Right lobe of liver (tissue), 6 donors: ENCODE data around the gene OBSCN. TPM values are rescaled to one million over a fixed set of nuclear protein-coding genes. Genes with fewer than 3 reads are reported as not detected.

Experiments
- ATAC-seq, 4 donors: fragments of 200-7000 bp; cut with Tn5 transposase; one replicate each; pipeline ENCODE4 v1.9.1; 2020; ENCODE audit warnings: mild to moderate bottlenecking in 4 of 4, moderate library complexity in 4 of 4
- DNase-seq, 3 donors: peaks; one replicate each; pipeline ENCODE4 v3.0.0-alpha.2; 2020
- H3K27ac ChIP-seq, 3 donors: fragments of 200-600 bp; one replicate each; pipeline ENCODE4 v1.8.0; 2022
- H3K27me3 ChIP-seq, 2 donors: fragments of 200-600 bp; one replicate each; pipeline ENCODE4 v1.8.0; 2022
- H3K36me3 ChIP-seq, 4 donors: fragments of 200-600 bp; sonication (generic) in 1 of 4; one replicate each; pipeline versions ENCODE4 v1.5.1 to v1.8.0; 2017 to 2022; ENCODE audit warnings: control low read depth in 1 of 4
- H3K4me1 ChIP-seq, 4 donors: fragments of 200-600 bp; sonication (generic) in 1 of 4; one replicate each; pipeline versions ENCODE4 v1.5.1 to v1.8.0; 2017 to 2022; ENCODE audit warnings: control low read depth in 1 of 4
- H3K4me3 ChIP-seq, 3 donors: fragments of 200-600 bp; one replicate each; pipeline ENCODE4 v1.8.0; 2022
- H3K9me3 ChIP-seq, 4 donors: fragments of 200-600 bp; sonication (generic) in 1 of 4; one replicate each; pipeline versions ENCODE4 v1.5.1 to v1.8.0; 2017 to 2022; ENCODE audit warnings: control low read depth in 1 of 4
- POLR2A ChIP-seq: fragments of 450-650 bp; IDR thresholded peaks from one replicate; pipeline ENCODE4 v1.6.1; 2017; ENCODE audit warnings: antibody characterized with exemption, mild to moderate bottlenecking
- WGBS: methylation state at CpG from one replicate; pipeline ENCODE4 v1.1.6; 2018; ENCODE audit warnings: low coverage, low lambda C conversion rate; ENCODE audit not compliant: insufficient coverage; ENCODE audit errors: missing lambda C conversion rate; 5-methylcytosine and 5-hydroxymethylcytosine counted together
- intact Hi-C, 2 donors: fragments of 100-400 bp; cut with DNase I; formaldehyde crosslinking; loops; one replicate each; pipeline versions ENCODE4 v1.11.2 to v1.14.1; 2022
- total RNA-seq, 6 experiments: library from RNA; depleted of rRNA in 2 of 6; stranded (reverse); fragments of >200 nt in 2 of 6; fragmentation: NEBNext Ultra II Directional in 3 of 6; extraction: Animal tissue kit (Norgen Biotek cat#: 25700) in 3 of 6; gene quantifications; one replicate each; pipeline versions ENCODE4 v1.1.0 to v1.2.4, GENCODE V29; 2016 to 2023
- TF ChIP-seq, protein P1 (sequence below), 4 donors: fragments of 200-600 bp in 3 of 4; fragments of 450-650 bp in 1 of 4; IDR thresholded peaks; one replicate each; pipeline versions ENCODE4 v1.5.1 to v1.8.0; 2016 to 2022; ENCODE audit warnings: antibody characterized with exemption in 4 of 4, mild to moderate bottlenecking in 2 of 4
- donor health status: DM: no; HTN: yes; CAD: no.
- donor health status: DM: no; HTN: no; CAD: no.
- donor health status: DM: no; HTN: no; CAD: no.
- donor health status: DM: no; HTN: yes; CAD: no.
- donor health status: DM: no; HTN: yes; CAD: no.

OBSCN gene
- total RNA-seq, 6 experiments from 2014 or later, result 0.43 to 3.5 (median 2.0) TPM

DNA sequence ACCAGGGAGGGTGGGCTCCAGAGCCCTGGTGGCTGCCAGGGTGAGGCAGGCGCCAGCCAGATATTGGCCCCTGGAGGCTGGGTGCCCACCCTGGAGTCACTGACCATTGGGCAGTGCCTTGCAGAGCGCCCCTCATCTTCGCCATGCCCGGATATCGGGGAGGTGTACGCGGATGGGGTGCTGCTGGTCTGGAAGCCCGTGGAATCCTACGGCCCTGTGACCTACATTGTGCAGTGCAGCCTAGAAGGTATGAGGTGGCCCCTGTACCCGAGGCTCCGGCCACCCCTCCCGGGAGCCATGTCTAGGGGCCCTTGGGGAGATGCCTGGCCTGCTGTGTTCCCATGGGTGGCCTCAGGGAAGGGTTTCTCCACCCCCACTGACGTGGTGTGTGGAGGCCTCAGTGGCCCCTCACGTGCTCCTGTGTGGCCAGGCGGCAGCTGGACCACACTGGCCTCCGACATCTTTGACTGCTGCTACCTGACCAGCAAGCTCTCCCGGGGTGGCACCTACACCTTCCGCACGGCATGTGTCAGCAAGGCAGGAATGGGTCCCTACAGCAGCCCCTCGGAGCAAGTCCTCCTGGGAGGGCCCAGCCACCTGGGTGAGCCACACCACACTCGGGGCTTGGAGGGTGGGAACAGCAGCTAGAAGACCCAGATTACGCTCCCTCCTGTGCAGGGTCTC is 167.9 kb downstream of the OBSCN start:
- intact Hi-C loops, result no loop called here
- DNase-seq (peak in 2 of 3 donors; percentile 14 to 53), ATAC-seq (no peak)
- Histone ChIP-seq H3K27me3 (no peaks in the 10 kb centered on the region), H3K36me3 (no peaks in the 10 kb centered on the region), H3K4me1 (peaks cover 0 to 7% (median 0%) of the 10 kb centered on the region in 4 donors), H3K9me3 (no peaks in the 10 kb centered on the region), H3K27ac (peak overlapping the region in 1 of 3 donors; percentile 6), H3K4me3 (no peak overlapping the region)
- WGBS, result 93% methylated on average over 3 of the region's 22 CpGs
- TF ChIP-seq, protein P1, sequence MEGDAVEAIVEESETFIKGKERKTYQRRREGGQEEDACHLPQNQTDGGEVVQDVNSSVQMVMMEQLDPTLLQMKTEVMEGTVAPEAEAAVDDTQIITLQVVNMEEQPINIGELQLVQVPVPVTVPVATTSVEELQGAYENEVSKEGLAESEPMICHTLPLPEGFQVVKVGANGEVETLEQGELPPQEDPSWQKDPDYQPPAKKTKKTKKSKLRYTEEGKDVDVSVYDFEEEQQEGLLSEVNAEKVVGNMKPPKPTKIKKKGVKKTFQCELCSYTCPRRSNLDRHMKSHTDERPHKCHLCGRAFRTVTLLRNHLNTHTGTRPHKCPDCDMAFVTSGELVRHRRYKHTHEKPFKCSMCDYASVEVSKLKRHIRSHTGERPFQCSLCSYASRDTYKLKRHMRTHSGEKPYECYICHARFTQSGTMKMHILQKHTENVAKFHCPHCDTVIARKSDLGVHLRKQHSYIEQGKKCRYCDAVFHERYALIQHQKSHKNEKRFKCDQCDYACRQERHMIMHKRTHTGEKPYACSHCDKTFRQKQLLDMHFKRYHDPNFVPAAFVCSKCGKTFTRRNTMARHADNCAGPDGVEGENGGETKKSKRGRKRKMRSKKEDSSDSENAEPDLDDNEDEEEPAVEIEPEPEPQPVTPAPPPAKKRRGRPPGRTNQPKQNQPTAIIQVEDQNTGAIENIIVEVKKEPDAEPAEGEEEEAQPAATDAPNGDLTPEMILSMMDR (IDR thresholded peaks at IDR 0.05), result no peak
- TF ChIP-seq POLR2A, result no peak

DNA sequence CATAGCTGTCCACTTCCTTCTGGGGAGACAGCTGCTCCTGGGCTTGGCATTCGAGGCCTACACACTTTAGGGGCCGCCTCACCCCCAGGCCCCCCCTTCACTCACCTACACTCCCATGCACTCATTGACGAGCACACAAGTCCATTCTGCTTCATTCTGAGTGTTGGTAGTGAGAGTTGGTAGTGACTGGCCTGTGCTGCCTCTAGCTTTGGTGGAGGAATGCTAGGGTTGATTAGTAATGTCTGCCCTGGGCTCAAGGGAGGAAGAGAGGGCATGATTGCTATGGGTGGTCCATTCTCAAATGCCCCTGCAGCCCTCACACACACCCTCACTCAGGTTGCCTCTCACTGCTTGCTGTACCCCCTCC is 168.4 kb downstream of the OBSCN start:
- Histone ChIP-seq H3K27me3 (no peaks in the 10 kb centered on the region), H3K9me3 (no peaks in the 10 kb centered on the region), H3K36me3 (no peaks in the 10 kb centered on the region), H3K4me3 (no peak overlapping the region), H3K4me1 (peaks cover 0 to 7% (median 0%) of the 10 kb centered on the region in 4 donors), H3K27ac (no peak overlapping the region)
- ATAC-seq (no peak), DNase-seq (no peak)
- intact Hi-C loops, result no loop called here
- WGBS, result 80% methylated on average over 1 of the region's 3 CpGs
- TF ChIP-seq POLR2A, result no peak
- TF ChIP-seq, protein P1 (IDR thresholded peaks at IDR 0.05), result no peak

DNA sequence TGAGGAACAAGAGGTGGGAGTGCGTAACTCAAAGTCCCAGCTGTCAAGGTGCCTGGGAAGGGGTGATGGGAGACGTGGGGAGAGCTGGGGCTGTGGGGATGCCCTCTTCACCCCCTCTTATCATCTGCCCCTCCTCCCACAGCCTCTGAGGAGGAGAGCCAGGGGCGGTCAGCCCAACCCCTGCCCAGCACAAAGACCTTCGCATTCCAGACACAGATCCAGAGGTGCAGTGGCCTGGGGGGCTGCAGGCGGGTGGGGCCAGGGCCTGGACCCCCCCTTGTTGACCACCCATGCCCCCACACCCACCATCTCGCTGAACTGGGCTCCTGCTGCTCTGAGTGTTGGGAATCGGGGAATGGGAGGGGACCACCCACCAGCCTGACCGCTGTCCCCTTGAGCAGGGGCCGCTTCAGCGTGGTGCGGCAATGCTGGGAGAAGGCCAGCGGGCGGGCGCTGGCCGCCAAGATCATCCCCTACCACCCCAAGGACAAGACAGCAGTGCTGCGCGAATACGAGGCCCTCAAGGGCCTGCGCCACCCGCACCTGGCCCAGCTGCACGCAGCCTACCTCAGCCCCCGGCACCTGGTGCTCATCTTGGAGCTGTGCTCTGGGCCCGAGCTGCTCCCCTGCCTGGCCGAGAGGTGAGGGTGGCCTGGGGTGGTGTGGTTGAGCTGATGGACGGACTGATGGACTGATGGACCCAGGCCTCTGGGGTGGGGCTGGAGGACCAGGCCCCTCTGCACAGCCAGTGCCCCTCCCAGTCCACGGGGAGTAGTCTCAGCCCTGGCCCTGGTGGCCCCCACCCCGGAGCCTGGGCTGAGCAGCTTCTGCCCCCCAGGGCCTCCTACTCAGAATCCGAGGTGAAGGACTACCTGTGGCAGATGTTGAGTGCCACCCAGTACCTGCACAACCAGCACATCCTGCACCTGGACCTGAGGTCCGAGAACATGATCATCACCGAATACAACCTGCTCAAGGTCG is 169.1 kb downstream of the OBSCN start:
- DNase-seq (peak in 2 of 3 donors; percentile 17 to 51), ATAC-seq (no peak)
- 38% methylated on average over 1 of the region's 31 CpGs for WGBS
- Histone ChIP-seq H3K4me1 (peaks cover 0 to 7% (median 0%) of the 10 kb centered on the region in 4 donors), H3K27ac (no peak overlapping the region), H3K36me3 (no peaks in the 10 kb centered on the region), H3K27me3 (no peaks in the 10 kb centered on the region), H3K4me3 (no peak overlapping the region), H3K9me3 (no peaks in the 10 kb centered on the region)
- TF ChIP-seq POLR2A, result no peak
- TF ChIP-seq, protein P1 (IDR thresholded peaks at IDR 0.05), result no peak
- intact Hi-C loops, result no loop called here

DNA sequence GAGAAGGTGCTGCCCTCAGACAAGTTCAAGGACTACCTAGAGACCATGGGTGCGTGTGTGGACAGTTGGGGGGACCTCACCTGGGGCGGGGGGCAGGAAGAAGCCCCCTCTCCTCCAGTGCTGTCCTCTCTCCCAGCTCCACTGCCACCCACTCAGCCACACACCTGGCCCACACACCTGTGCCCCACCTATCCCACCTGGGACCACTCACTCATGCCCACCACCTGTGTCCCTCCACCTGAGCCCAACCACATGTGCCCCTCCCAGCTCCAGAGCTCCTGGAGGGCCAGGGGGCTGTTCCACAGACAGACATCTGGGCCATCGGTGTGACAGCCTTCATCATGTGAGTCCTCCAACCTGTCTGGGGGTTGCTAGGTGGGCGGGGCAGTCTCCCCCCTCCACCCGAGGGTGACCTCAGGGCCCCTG is 169.8 kb downstream of the OBSCN start:
- H3K36me3 ChIP-seq, result no peaks in the 10 kb centered on the region
- ATAC-seq, result no peak
- TF ChIP-seq, protein P1 (IDR thresholded peaks at IDR 0.05), result no peak
- TF ChIP-seq POLR2A, result no peak
- H3K4me3 ChIP-seq, result no peak overlapping the region
- H3K9me3 ChIP-seq, result no peaks in the 10 kb centered on the region
- peaks cover 0 to 7% (median 0%) of the 10 kb centered on the region in 4 donors for H3K4me1 ChIP-seq
- intact Hi-C loops, result no loop called here
- no peaks in the 10 kb centered on the region for H3K27me3 ChIP-seq
- H3K27ac ChIP-seq, result no peak overlapping the region
- no CpG with 5 or more reads among the region's 5 CpGs for WGBS
- DNase-seq, result peak in 2 of 3 donors; percentile 8 to 35
